SK-N-SH (cell line): ENCODE data around the gene TBX2.
A peak's percentile ranks its signal among the peaks of the same experiment; 100 is the strongest.

Experiments used
- CTCF ChIP-seq: fragments of 200-600 bp; sonication (generic); IDR thresholded peaks from 2 replicates; pipeline ENCODE4 v1.6.1; 2017; ENCODE audit warnings: antibody characterized with exemption, mild to moderate bottlenecking, moderate library complexity
- EP300 ChIP-seq, 2 experiments: IDR thresholded peaks; 2 replicates each; pipeline versions ENCODE4 v1.4.0 to v1.6.1; 2012; ENCODE audit warnings: borderline replicate concordance in 1 of 2, low read depth in 1 of 2, low read length in 1 of 2
- GABPA ChIP-seq: IDR thresholded peaks from 2 replicates; pipeline ENCODE4 v1.4.0; 2012; ENCODE audit warnings: low read depth, mild to moderate bottlenecking
- JUND ChIP-seq: IDR thresholded peaks from 2 replicates; pipeline ENCODE4 v1.4.0; 2012
- NRF1 ChIP-seq: IDR thresholded peaks from 2 replicates; pipeline ENCODE4 v1.6.1; 2012; ENCODE audit warnings: low read depth, mild to moderate bottlenecking, low read length
- POLR2AphosphoS5 ChIP-seq: IDR thresholded peaks from 2 replicates; pipeline ENCODE4 v1.6.1; 2012; ENCODE audit warnings: low read depth, low read length
- RAD21 ChIP-seq: IDR thresholded peaks from 2 replicates; pipeline ENCODE4 v1.6.1; 2012; ENCODE audit warnings: mild to moderate bottlenecking, low read length
- RCOR1 ChIP-seq: fragments of 150-350 bp; IDR thresholded peaks from 2 replicates; pipeline ENCODE4 v1.6.1; 2017; ENCODE audit warnings: antibody characterized with exemption, low read length
- RFX5 ChIP-seq: IDR thresholded peaks from 2 replicates; pipeline ENCODE4 v1.6.1; 2012; ENCODE audit warnings: mild to moderate bottlenecking, improper control_type of control experiment, low read length
- TCF12 ChIP-seq: IDR thresholded peaks from 2 replicates; pipeline ENCODE4 v1.4.0; 2012
- TEAD4 ChIP-seq: IDR thresholded peaks from 2 replicates; pipeline ENCODE4 v1.4.0; 2012; ENCODE audit warnings: mild to moderate bottlenecking, borderline replicate concordance; ENCODE audit not compliant: insufficient read depth
- TF ChIP-seq, protein P1 (sequence below): fragments of 150-350 bp; IDR thresholded peaks from 2 replicates; pipeline ENCODE4 v1.6.1; 2017; ENCODE audit warnings: antibody characterized with exemption, low read length, low read depth, borderline replicate concordance

DNA sequence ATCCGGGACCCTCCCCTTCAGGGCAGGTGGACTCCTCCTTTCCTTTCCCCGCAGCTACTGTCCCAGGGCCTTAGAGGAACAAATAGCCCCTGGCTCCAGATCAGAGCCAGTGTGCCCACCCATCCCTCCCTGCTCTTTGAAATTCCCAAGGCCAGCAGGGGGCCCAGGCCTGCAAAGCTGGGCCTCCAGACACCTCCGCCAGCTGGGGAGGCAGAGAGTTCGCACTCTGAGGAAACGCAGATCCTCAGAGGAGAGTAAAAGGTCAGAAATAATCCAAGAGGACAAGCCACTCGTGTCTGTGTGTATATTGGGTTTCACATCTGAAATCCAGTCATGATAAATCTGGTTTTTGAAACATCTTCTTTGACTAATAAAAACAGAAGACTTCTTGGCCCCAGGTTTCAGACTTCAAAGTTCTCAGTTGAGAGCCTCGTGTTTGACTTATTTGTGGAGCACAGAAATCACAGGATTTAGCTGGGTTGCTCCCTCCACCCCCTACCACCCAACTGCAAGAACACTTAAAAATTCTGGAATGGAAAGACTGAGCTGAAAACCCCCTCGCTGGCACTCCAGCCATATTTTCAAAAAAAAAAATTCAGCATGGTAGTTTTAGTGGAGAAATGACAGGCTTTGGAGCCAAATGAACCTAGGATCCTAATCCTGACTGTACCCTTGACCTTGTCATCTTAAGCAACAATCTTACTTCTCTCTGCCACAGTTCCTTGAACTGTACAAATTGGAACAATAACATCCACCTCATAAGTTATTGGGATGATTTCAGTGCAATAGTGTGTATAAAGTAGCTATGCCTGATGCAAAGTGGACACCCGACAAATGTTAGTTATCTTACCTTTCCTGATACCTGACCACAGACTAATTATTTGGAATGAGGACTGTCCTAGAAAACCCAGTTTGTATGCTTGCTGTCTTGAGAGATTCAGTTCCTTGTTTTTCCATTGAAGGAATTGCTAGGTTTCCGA lies 44.5 kb upstream of the TBX2 start:
- TF ChIP-seq GABPA (no peak), TEAD4 (no peak), CTCF (0 out of 2 replicates have a peak, but pooled peaks have one; percentile 23), RAD21 (peak; percentile 9; the same call in 1 of the 2 replicates), EP300 (IDR thresholded peaks at IDR 0.05; ENCODE audit: borderline replicate concordance in 1 of 2, low read depth in 1 of 2, low read length in 1 of 2) (no peak), POLR2AphosphoS5 (no peak), JUND (no peak), RCOR1 (no peak), TCF12 (no peak), NRF1 (no peak), RFX5 (no peak)
- TF ChIP-seq, protein P1, sequence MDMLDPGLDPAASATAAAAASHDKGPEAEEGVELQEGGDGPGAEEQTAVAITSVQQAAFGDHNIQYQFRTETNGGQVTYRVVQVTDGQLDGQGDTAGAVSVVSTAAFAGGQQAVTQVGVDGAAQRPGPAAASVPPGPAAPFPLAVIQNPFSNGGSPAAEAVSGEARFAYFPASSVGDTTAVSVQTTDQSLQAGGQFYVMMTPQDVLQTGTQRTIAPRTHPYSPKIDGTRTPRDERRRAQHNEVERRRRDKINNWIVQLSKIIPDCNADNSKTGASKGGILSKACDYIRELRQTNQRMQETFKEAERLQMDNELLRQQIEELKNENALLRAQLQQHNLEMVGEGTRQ: no peak
